Mammary microvascular endothelial cell (primary cell): ENCODE data around the gene SPRED1. TPM values are rescaled to one million over a fixed set of nuclear protein-coding genes. Genes with fewer than 3 reads are reported as not detected.

ENCODE experiments used
- total RNA-seq: library from RNA; depleted of rRNA; stranded (reverse); fragments of >200 nt; gene quantifications from 2 replicates; pipeline ENCODE4 v1.2.3, GENCODE V29; 2015

The SPRED1 gene
- total RNA-seq = 7.4 and 9.1 TPM in 2 replicates

GRCh38 chr15:38252481-38253350 is at the start of gene SPRED1:
TSS of gene SPRED1 (plus strand) at chr15:38252836. CDS start at chr15:38253186, 350 bp downstream.

Other genes starting within 250 kb of the SPRED1 start
- gene FAM98B, start 201.3 kb downstream of the SPRED1 start, total RNA-seq = 7.7 and 10.4 TPM in 2 replicates